OCI-LY3 (cell line): ENCODE data around the gene PDZRN3.

Source experiments
- EZH2phosphoT487 ChIP-seq: fragments of 200-600 bp; shearing (Covaris generic); IDR thresholded peaks from 2 replicates; pipeline ENCODE4 v1.6.1; 2018; ENCODE audit warnings: antibody characterized with exemption, mixed run types, low read depth
- TF ChIP-seq, protein P1 (sequence below): fragments of 200-600, 300-600 bp; sonication (generic); IDR thresholded peaks from 2 replicates; pipeline ENCODE4 v1.5.1; 2014; ENCODE audit warnings: antibody characterized with exemption, low read length, low read depth

DNA sequence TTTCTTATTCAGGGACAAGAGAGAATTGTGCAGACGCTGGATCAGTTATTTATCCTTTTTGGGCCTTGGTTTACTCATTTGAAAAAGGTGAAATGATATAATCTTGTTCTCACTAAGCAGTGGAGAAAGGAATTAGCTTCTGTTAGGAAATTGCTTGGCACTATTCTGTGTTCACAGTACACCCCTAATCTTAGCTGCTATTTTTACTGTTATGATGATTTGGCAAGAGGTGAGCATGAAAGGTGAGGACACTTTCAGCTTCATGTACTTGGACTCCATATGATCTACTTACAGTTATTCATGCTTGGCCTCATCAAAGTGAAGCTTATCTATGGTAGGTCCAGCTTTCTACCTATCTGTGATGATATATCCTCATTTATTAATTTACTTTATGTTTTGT, 282.7 kb downstream of the PDZRN3 start:
- TF ChIP-seq, protein P1, sequence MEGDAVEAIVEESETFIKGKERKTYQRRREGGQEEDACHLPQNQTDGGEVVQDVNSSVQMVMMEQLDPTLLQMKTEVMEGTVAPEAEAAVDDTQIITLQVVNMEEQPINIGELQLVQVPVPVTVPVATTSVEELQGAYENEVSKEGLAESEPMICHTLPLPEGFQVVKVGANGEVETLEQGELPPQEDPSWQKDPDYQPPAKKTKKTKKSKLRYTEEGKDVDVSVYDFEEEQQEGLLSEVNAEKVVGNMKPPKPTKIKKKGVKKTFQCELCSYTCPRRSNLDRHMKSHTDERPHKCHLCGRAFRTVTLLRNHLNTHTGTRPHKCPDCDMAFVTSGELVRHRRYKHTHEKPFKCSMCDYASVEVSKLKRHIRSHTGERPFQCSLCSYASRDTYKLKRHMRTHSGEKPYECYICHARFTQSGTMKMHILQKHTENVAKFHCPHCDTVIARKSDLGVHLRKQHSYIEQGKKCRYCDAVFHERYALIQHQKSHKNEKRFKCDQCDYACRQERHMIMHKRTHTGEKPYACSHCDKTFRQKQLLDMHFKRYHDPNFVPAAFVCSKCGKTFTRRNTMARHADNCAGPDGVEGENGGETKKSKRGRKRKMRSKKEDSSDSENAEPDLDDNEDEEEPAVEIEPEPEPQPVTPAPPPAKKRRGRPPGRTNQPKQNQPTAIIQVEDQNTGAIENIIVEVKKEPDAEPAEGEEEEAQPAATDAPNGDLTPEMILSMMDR = no peak
- no peak for TF ChIP-seq EZH2phosphoT487
